A673 (cell line): Measurements from ENCODE around the gene DDX31. TPM values are rescaled to one million over a fixed set of nuclear protein-coding genes. Genes with fewer than 3 reads are reported as not detected.

ENCODE experiments used
- BruUV-seq: library from RNA; stranded (reverse); fragments of 400-500 nt; replicated peaks from 2 replicates; lab custom pipeline; 2021; lab: Mats Ljungman, UMichigan
- CTCF ChIA-PET: fragments of 300-600 bp; sonication (Branson Sonifier 250); formaldehyde crosslinking; loops from one replicate; lab custom pipeline; 2022; ENCODE audit warnings: antibody characterized with exemption; lab: Charles Lee
- POLR2A ChIA-PET: fragments of 300-600 bp; sonication (Branson Sonifier 250); formaldehyde crosslinking; loops from one replicate; lab custom pipeline; 2022; ENCODE audit warnings: antibody characterized with exemption; ENCODE audit not compliant: low non-redundant PET; lab: Charles Lee
- DNase-seq: peaks from one replicate; pipeline ENCODE4 v3.0.0-alpha.2; 2015; ENCODE audit warnings: low spot score
- H3K27ac ChIP-seq: fragments of 200-600 bp; sonication (generic); 2 replicates; pipeline ENCODE4 v1.5.1; 2016; ENCODE audit warnings: mixed run types, low read depth, mild to moderate bottlenecking, mixed read lengths, antibody characterized with exemption, low read length; ENCODE audit not compliant: poor library complexity, severe bottlenecking
- H3K27me3 ChIP-seq: fragments of 200-600 bp; sonication (generic); replicated peaks from 2 replicates; pipeline ENCODE4 v1.6.1; 2017; ENCODE audit warnings: mixed run types, low read depth, mild to moderate bottlenecking, mixed read lengths, antibody characterized with exemption, low read length; ENCODE audit not compliant: insufficient read depth, poor library complexity
- H3K36me3 ChIP-seq: fragments of 200-600 bp; sonication (generic); 2 replicates; pipeline ENCODE4 v1.6.1; 2016; ENCODE audit warnings: mixed run types, mild to moderate bottlenecking, mixed read lengths, antibody characterized with exemption, low read length; ENCODE audit not compliant: insufficient read depth, poor library complexity, severe bottlenecking
- H3K4me1 ChIP-seq: fragments of 200-600 bp; sonication (generic); 2 replicates; pipeline ENCODE4 v1.6.1; 2017; ENCODE audit warnings: mixed run types, mild to moderate bottlenecking, mixed read lengths, antibody characterized with exemption, low read length; ENCODE audit not compliant: insufficient read depth, poor library complexity, severe bottlenecking
- H3K4me3 ChIP-seq: fragments of 200-600 bp; sonication (generic); 2 replicates; pipeline ENCODE4 v1.5.1; 2016; ENCODE audit warnings: low read depth, mixed run types, mild to moderate bottlenecking, mixed read lengths, low read length; ENCODE audit not compliant: poor library complexity, severe bottlenecking
- H3K9me3 ChIP-seq: fragments of 200-600 bp; sonication (generic); 2 replicates; pipeline ENCODE4 v1.6.1; 2016; ENCODE audit warnings: mixed run types, low read depth, mild to moderate bottlenecking, mixed read lengths, antibody characterized with exemption, low read length; ENCODE audit not compliant: poor library complexity, severe bottlenecking
- CTCF ChIP-seq: fragments of 300-800, 200-600 bp; sonication (generic); conservative IDR thresholded peaks from 2 replicates; pipeline ENCODE4 v1.5.1; 2017; ENCODE audit warnings: low read depth, mild to moderate bottlenecking, antibody characterized with exemption, low read length, moderate library complexity, mixed read lengths
- EZH2 ChIP-seq: fragments of 200-600 bp; sonication (generic); IDR thresholded peaks from 2 replicates; pipeline ENCODE4 v1.6.1; 2017; ENCODE audit warnings: borderline replicate concordance, low read depth, mild to moderate bottlenecking, mixed read lengths, antibody characterized with exemption, low read length; ENCODE audit not compliant: poor library complexity, severe bottlenecking
- intact Hi-C: fragments of 100-400 bp; cut with micrococcal nuclease; formaldehyde crosslinking; loops from one replicate; pipeline ENCODE4 v1.10.0; 2022; ENCODE audit not compliant: unreplicated experiment
- total RNA-seq: library from RNA; stranded (reverse); gene quantifications from 2 replicates; pipeline ENCODE4 v1.2.3, GENCODE V29; 2021

The DDX31 gene
- total RNA-seq, 1 experiment from 2014 or later = 34.2 TPM

GRCh38 chr9:132575811-132576210, 94.0 kb downstream of the DDX31 start:
- BruUV-seq = no TSS peak
- intact Hi-C loops = loop anchor here (1.0 to 10.0 kb wide), 4 partner anchors 69 to 819 kb away; no protein-coding TSS in a partner anchor

GRCh38 chr9:132575005-132575609, 94.7 kb downstream of the DDX31 start:
- ChIA-PET POLR2A (no interaction called here), CTCF (no interaction called here)
- Histone ChIP-seq H3K27ac (no peak overlapping the region), H3K4me1 (no peaks in the 10 kb centered on the region), H3K27me3 (peaks cover 82% of the 10 kb centered on the region), H3K4me3 (no peak overlapping the region), H3K36me3 (no peaks in the 10 kb centered on the region), H3K9me3 (no peaks in the 10 kb centered on the region)
- intact Hi-C loops = loop anchor here (1.0 to 10.0 kb wide), 4 partner anchors 68 to 818 kb away; no protein-coding TSS in a partner anchor
- DNase-seq = peak; percentile 85
- TF ChIP-seq CTCF (peak; percentile 77), EZH2 (no peak)
- BruUV-seq = no TSS peak

More at GRCh38 chr9:132575811-132576210, 94.0 kb downstream of the DDX31 start:
- H3K4me1 ChIP-seq = no peaks in the 10 kb centered on the region
- DNase-seq = no peak
- TF ChIP-seq CTCF (no peak), EZH2 (no peak)
- H3K27me3 ChIP-seq = peaks cover 89% of the 10 kb centered on the region
- H3K27ac ChIP-seq = no peak overlapping the region
- ChIA-PET POLR2A (no interaction called here), CTCF (interaction anchor here (1.0 to 1.2 kb wide), 2 partner anchors 132 to 164 kb away, joined by 3 read pairs; no protein-coding TSS in a partner anchor)
- H3K36me3 ChIP-seq = no peaks in the 10 kb centered on the region
- no peak overlapping the region for H3K4me3 ChIP-seq
- H3K9me3 ChIP-seq = no peaks in the 10 kb centered on the region

GRCh38 chr9:132572921-132573320, 96.9 kb downstream of the DDX31 start:
- Histone ChIP-seq H3K36me3 (no peaks in the 10 kb centered on the region), H3K9me3 (no peaks in the 10 kb centered on the region), H3K27me3 (peaks cover 67% of the 10 kb centered on the region), H3K4me3 (no peak overlapping the region), H3K4me1 (no peaks in the 10 kb centered on the region), H3K27ac (no peak overlapping the region)
- TF ChIP-seq CTCF = no peak
- TF ChIP-seq EZH2 = no peak
- ChIA-PET CTCF (no interaction called here), POLR2A (no interaction called here)
- intact Hi-C loops = loop anchor here (10.0 kb wide), 1 partner anchor 232 kb away; no protein-coding TSS in a partner anchor
- no peak for DNase-seq
- BruUV-seq = no TSS peak
